Measurements from ENCODE around the gene OBSL1. TPM values are rescaled to one million over a fixed set of nuclear protein-coding genes. Genes with fewer than 3 reads are reported as not detected.

Gene OBSL1
- total RNA-seq, 1 donor from 2014 or later = 122 TPM

GRCh38 chr2:219611866-219612576 lies 40.7 kb upstream of the OBSL1 start:
- no peak for TF ChIP-seq CTCF (conservative IDR thresholded peaks at IDR 0.05)
- no peaks in the 10 kb centered on the region for H3K4me1 Mint-ChIP-seq
- H3K4me3 Mint-ChIP-seq = no peak overlapping the region
- H3K27ac Mint-ChIP-seq (ENCODE audit: unreplicated experiment) = peak overlapping the region; percentile 57
- DNase-seq (ENCODE audit: low read depth, low spot score) = no peak
- H3K9me3 Mint-ChIP-seq = no peaks in the 10 kb centered on the region
- no peaks in the 10 kb centered on the region for H3K27me3 Mint-ChIP-seq (ENCODE audit: low read depth)
- no peaks in the 10 kb centered on the region for H3K36me3 Mint-ChIP-seq (ENCODE audit: low read depth)

- no peak for TF ChIP-seq CTCF (conservative IDR thresholded peaks at IDR 0.05)
- DNase-seq (ENCODE audit: low read depth, low spot score) = no peak
- Mint-ChIP-seq H3K27me3 (ENCODE audit: low read depth) (no peaks in the 10 kb centered on the region), H3K9me3 (no peaks in the 10 kb centered on the region), H3K4me3 (no peak overlapping the region), H3K36me3 (ENCODE audit: low read depth) (no peaks in the 10 kb centered on the region), H3K27ac (ENCODE audit: unreplicated experiment) (peak overlapping the region; percentile 65), H3K4me1 (no peaks in the 10 kb centered on the region)
These were observed 40.0 kb upstream of the OBSL1 start for GRCh38 chr2:219611306-219611705.

- no peaks in the 10 kb centered on the region for H3K9me3 Mint-ChIP-seq
These were observed 37.9 kb upstream of the OBSL1 start for GRCh38 chr2:219609149-219609750.

GRCh38 chr2:219608399-219608964 lies 37.1 kb upstream of the OBSL1 start:
- TF ChIP-seq CTCF (conservative IDR thresholded peaks at IDR 0.05) = no peak
- no peak overlapping the region for H3K27ac Mint-ChIP-seq (ENCODE audit: unreplicated experiment)
- H3K27me3 Mint-ChIP-seq (ENCODE audit: low read depth) = no peaks in the 10 kb centered on the region
- H3K9me3 Mint-ChIP-seq = no peaks in the 10 kb centered on the region
- H3K36me3 Mint-ChIP-seq (ENCODE audit: low read depth) = no peaks in the 10 kb centered on the region
- DNase-seq (ENCODE audit: low read depth, low spot score) = no peak
- no peak overlapping the region for H3K4me3 Mint-ChIP-seq
- H3K4me1 Mint-ChIP-seq = no peaks in the 10 kb centered on the region

More at GRCh38 chr2:219609149-219609750, 37.9 kb upstream of the OBSL1 start:
- Mint-ChIP-seq H3K36me3 (ENCODE audit: low read depth) (no peaks in the 10 kb centered on the region), H3K4me3 (no peak overlapping the region), H3K27ac (ENCODE audit: unreplicated experiment) (no peak overlapping the region), H3K27me3 (ENCODE audit: low read depth) (no peaks in the 10 kb centered on the region), H3K4me1 (no peaks in the 10 kb centered on the region)
- DNase-seq (ENCODE audit: low read depth, low spot score) = no peak
- TF ChIP-seq CTCF (conservative IDR thresholded peaks at IDR 0.05) = no peak

- no peaks in the 10 kb centered on the region for H3K4me1 Mint-ChIP-seq
- H3K27ac Mint-ChIP-seq (ENCODE audit: unreplicated experiment) = no peak overlapping the region
- no peak for DNase-seq (ENCODE audit: low read depth, low spot score)
- H3K27me3 Mint-ChIP-seq (ENCODE audit: low read depth) = no peaks in the 10 kb centered on the region
- H3K4me3 Mint-ChIP-seq = no peak overlapping the region
- no peaks in the 10 kb centered on the region for H3K36me3 Mint-ChIP-seq (ENCODE audit: low read depth)
- no peak for TF ChIP-seq CTCF (conservative IDR thresholded peaks at IDR 0.05)
- no peaks in the 10 kb centered on the region for H3K9me3 Mint-ChIP-seq
These were observed 36.6 kb upstream of the OBSL1 start for GRCh38 chr2:219607931-219608330.

All from neural crest cell (in vitro differentiated cells).